GM12892 (cell line): ENCODE results near the gene BAIAP2L2.
"Not testable (repeated sequence)": the region's sequence is repeated elsewhere in the genome, so short reads cannot be mapped to it uniquely, and the experiment has no call there.

Experiments
- DNase-seq: peaks from one replicate; pipeline ENCODE4 v3.0.0; 2011; ENCODE audit not compliant: insufficient read length
- FAIRE-seq: peaks from 2 replicates; lab custom pipeline; 2011; peaks lifted over from hg19 to GRCh38; lab: Jason Lieb, UNC
- POLR2A ChIP-seq: IDR thresholded peaks from 2 replicates; pipeline ENCODE4 v1.6.1; 2011; ENCODE audit warnings: low read depth, low read length, control low read depth
- POLR2AphosphoS5 ChIP-seq: IDR thresholded peaks from 2 replicates; pipeline ENCODE4 v1.6.1; 2011; ENCODE audit warnings: low read depth, low read length, control low read depth
- TAF1 ChIP-seq: IDR thresholded peaks from 2 replicates; pipeline ENCODE4 v1.6.1; 2011; ENCODE audit warnings: low read depth, mild to moderate bottlenecking, control low read depth, low read length, borderline replicate concordance

The BAIAP2L2 gene

GRCh38 chr22:38050720-38051119 lies 59.8 kb downstream of the BAIAP2L2 start:
- FAIRE-seq = no peak
- TF ChIP-seq POLR2AphosphoS5 (no peak), POLR2A (no peak), TAF1 (no peak)
- DNase-seq = no peak

GRCh38 chr22:38049812-38050619 lies 60.5 kb downstream of the BAIAP2L2 start:
- no peak for DNase-seq
- no peak for FAIRE-seq
- no peak for TF ChIP-seq POLR2A
- TF ChIP-seq POLR2AphosphoS5 = no peak
- no peak for TF ChIP-seq TAF1

GRCh38 chr22:38046070-38046748 lies 64.3 kb downstream of the BAIAP2L2 start:
- DNase-seq = no peak
- TF ChIP-seq POLR2A (no peak), POLR2AphosphoS5 (no peak), TAF1 (no peak)
- FAIRE-seq = no peak

GRCh38 chr22:38043151-38044039 lies 67.1 kb downstream of the BAIAP2L2 start:
- no peak for FAIRE-seq
- TF ChIP-seq POLR2AphosphoS5 (no peak), POLR2A (no peak), TAF1 (no peak)

GRCh38 chr22:38042488-38042790 lies 68.0 kb downstream of the BAIAP2L2 start:
- no peak for DNase-seq
- no peak for FAIRE-seq
- TF ChIP-seq POLR2AphosphoS5 (no peak), POLR2A (no peak), TAF1 (no peak)

More at GRCh38 chr22:38043151-38044039, 67.1 kb downstream of the BAIAP2L2 start:
- DNase-seq = no peak

- FAIRE-seq = no peak
- no peak for DNase-seq
- TF ChIP-seq POLR2A (no peak), POLR2AphosphoS5 (no peak), TAF1 (no peak)
These were observed 68.6 kb downstream of the BAIAP2L2 start for GRCh38 chr22:38041760-38042487.

- TF ChIP-seq TAF1 (no peak), POLR2AphosphoS5 (no peak), POLR2A (no peak)
- no peak for DNase-seq
- FAIRE-seq = no peak
These were observed 69.3 kb downstream of the BAIAP2L2 start for GRCh38 chr22:38040953-38041759.

GRCh38 chr22:38038890-38039812 lies 71.3 kb downstream of the BAIAP2L2 start:
- DNase-seq = no peak
- TF ChIP-seq TAF1 (no peak), POLR2AphosphoS5 (no peak)
- no peak for FAIRE-seq

- TF ChIP-seq TAF1 = no peak
- TF ChIP-seq POLR2AphosphoS5 = no peak
- no peak for TF ChIP-seq POLR2A
- DNase-seq = no peak
- FAIRE-seq = no peak
These were observed 72.1 kb downstream of the BAIAP2L2 start for GRCh38 chr22:38038426-38038825.

- DNase-seq, FAIRE-seq: not testable (repeated sequence)
These were observed 72.9 kb downstream of the BAIAP2L2 start for GRCh38 chr22:38037367-38038150.
